CMK (cell line): ENCODE data around the gene SCARF2.
"Not testable (repeated sequence)": the region's sequence is repeated elsewhere in the genome, so short reads cannot be mapped to it uniquely, and the experiment has no call there.

ENCODE experiments used
- DNase-seq: peaks from one replicate; pipeline ENCODE4 v3.0.0-alpha.2; 2010; ENCODE audit warnings: low read depth

Gene SCARF2

DNA sequence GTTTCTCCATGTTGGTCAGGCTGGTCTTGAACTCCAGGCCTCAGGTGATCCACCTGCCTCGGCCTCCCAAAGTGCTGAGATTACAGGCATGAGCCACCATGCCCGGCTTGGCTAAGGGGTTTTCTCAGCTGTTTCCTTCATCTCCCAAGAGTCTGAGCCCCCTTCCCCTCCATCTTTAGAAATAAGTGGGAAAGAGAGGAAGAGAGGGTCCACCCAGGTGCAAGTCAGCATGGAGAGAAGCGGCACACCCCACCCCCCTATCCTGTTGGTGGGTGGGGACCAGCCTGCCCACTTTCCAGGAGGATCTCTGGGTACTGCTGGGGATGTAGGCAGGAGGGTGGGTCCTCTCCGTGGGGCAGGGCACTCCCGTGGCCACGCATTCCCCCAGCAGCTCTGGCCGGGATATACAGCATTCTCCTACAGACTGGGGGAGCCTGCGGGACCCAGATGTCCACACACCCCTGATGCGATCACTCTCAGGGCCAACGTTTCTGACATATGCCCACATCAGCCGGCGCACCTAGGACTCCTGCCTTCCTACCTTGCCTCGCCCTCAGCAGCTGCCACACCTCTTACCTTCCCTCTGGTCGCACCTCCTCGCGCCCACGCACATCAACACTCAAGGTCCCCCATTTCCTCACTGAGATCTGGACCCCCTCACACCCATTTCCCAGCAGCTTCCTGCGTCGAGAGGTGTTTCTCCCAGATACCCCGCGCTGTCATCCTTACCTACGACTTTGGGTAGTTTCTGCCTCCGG is 8.9 kb downstream of the SCARF2 start:
- no peak for DNase-seq

DNA sequence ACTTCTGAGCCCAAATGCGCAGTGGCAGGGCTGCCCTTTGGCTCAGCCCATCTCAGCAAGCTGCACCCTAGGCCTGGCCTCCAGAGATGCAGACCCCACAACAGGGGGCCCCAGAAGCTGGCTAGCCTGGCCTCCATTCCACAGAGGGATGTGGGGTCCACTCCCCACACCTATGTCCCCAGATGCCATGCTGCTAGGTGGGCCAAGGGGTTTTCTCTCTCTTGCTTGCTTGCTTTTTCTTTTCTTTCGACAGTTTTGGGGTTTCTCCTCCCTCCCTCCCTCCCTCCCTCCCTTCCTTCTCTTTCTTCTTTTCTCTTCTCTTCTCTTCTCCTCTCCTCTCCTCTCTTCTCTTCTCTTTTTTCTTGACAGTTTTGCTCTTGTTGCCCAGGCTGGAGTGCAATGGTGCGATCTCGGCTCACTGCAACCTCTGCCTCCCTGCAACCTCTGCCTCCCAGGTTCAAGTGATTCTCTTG is 9.6 kb downstream of the SCARF2 start:
- DNase-seq: no peak

DNA sequence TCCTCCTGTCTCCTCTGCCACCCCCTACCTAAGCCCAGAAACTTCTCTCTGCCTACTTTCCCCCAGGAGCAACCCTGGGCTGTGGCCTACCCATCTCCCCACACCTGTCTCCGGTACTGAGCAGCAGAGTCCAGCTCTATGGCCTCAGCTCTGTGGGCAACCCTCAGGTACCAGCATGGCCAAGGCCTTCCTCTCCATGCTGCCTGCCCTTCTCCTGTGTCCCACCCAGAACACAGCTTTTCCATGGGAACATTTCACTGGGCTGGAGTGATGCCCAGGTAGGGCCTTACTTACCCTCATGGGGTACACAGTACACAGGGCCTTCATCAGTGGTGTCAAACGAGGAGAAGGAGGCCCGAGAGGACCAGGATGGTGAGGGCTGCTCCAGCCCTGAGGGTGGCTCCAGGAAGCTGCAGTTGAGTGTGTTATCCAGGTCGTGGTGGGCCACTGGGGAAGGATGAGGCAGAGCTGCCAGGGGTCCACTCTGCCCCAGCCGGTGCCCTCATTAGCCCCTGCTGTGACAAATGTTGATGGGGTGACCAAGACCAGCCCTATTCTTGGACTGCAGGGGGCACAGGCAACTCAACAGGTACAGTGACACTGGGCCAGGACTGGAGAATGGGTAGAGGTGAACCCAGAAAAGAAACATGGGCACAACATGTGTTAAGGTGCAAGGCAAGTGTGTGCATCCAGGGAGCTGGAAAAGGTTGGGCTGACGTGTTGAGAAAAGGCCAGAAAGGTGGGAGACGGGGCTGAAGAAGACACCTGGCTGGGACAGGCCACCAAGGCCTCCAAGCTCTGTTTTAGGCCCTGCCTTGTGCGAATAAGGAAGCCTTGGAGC is 10.3 kb downstream of the SCARF2 start:
- no peak for DNase-seq

DNA sequence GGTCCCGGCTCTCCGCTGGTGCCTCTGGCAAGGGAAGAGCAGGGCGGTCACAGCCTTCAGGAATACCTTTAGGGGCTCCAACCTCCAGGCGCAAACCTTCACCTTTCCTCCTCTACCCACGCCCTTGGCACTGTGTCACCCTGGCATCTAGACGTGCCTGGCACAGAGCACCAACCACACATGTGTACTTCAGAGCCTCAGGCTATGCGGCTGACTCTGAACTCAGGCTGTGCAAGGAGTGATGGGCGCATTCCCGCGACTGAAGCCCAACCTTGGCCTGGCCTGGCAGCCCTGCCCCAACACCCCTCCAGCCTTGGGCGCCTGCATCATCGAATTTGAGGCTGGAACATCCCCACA is 11.4 kb downstream of the SCARF2 start:
- DNase-seq: no peak

DNA sequence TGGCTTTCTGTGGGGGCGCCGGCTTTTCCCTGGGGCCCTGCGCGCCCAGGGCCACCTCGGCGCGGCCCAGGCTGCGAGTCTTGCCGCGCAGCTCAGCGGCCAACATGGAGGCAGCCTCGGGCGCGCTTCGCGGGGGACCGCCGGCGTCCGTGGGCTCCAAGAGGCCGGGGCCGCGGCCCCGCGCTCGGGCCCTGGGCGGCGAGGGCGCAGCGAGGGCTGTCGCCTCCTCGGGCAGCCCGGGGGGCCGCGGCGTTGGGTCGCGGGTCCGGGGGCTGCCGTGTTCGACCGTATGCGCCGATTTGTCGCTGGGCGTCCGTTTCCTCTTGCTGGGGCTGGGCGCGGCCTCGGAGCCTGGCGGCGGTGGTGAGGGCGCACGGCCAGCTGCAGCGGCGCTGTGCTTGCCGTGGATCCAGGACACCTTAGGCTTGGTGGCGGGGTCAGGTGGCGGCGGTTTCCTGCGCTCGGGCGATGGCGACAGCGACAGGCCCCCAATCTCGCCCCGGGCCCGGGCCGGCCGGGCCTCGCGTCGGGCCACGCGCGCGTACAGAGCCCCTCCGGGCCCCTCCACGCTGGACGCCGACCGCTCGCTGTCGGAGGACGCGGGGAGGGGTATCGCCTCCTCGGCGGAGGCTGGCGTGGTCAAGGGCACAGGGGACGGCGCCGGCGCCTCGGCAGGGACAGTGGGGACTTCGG is 11.9 kb downstream of the SCARF2 start:
- no peak for DNase-seq

DNA sequence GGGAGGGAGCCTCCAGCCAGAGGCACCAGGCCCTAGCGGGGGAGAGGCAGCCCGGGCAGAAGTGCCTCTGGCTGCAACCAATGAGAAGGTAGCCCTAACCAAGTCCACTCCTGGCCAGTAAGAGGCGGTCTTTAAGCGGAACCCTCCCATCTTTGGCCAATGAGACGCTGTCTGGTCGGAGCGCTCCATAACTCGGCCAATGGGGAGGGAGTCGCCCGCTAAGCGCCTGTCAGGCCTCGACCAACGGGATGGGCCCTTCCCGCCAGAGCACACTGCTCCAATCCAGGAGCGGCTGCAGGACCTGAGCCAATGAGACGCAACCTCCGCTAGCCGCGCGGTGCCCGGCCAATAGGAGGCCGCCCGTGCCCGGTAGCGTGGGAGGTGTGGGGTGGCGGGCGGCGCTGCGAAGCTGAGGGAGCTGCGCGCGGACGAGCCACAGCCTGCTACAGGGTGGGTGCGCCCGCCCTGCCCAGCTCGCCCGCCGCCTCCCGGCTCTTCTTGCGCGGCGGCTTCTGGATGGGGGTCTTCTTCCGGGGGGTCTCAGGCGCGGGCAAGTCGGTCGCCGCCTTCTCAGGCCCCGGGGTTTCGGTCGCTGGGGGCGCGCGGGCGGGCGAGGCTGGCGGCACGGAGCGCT is 12.6 kb downstream of the SCARF2 start:
- no peak for DNase-seq

DNA sequence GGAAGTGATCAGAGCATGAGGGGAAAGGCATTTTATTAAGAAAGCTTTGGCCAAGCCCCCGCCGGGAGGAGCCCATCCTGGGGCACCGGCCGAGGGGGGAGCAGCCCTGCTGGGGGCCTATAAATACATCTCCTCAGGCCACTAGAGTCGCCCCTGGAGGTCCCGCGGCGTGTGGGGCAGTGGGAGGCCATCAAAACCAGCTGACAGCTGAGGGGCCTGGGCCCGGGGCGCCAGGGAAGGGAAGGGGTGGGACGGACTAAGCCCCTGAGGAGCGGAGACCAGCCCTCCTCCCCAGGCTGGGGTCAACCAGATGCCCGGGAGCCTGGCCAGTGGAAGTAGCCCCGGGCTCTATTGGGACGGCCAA is 13.1 kb downstream of the SCARF2 start:
- DNase-seq: no peak

DNA sequence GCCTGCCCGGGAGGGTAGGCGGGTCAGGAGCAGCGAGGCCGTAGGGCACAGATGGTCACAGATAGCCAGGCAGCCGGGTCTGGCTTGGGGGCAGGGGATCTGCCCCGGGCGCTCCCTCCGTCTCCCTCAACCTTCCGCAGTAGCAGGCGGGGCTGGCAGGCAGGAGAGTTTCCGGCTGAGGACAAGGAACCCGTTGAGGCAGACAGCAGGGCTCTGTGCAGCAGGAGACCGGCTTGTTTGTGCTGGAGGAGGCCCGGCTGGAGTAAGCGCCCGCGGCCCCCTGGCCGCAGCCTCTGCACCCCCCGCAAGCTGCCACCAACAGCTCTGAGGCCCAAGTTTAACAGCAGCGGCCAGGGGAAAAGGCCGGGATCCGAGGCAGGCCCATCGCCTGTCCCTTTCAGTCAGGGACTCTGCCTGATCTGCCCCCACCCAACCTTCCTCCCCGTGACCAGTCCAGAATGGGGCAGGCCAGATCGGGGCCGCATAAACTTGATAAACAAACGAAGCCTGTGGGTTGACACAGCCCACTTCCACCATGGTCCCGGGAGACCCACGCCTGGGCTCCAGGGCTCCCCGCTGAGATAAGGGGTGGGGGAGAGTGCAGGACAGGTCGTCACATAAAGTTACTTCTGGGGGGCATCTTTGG is 13.6 kb downstream of the SCARF2 start:
- DNase-seq: peak; percentile 17

DNA sequence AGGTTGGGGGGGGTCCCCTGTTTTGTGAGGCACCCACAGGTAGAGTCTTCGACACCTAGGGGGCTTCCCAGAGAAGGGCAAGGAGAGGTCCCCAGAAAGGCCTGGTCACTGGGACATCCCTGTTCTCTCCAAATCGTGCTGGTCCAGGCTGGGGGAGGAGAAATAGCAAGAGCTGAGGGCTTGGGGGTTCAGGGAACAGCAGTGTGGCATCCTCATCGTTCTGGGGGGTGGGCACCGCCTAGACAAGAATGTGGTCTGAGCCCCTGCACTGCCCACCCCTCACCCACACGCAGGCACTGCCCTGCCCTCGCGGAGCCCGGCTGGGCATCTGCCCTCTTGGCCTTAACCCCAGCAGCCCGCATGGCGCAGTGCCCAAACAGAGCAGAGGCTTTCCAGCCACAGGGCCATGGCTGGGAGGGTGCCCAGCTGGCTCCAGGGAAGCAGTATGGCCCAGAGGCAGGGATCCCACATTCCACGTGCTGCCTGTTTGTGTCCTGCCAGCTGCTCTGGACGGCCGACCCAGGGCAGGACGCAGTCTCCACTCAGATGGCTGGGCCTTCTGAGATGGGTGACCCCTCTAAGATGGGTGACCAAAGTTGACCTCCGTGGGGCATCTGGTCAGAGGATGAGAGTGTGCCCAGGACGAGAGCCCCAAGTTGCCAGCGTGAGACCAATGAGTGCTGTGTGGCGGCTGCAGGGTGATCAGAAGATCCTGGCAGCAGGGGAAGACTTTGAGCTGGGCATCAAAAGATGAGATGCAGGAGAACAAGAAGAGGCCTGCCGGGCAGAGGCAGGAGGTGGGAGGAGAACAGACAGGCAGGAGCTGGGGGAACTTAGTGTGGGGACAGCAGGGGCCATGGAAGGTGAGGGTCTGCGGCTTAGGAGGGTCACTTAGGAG is 14.4 kb downstream of the SCARF2 start:
- peak; percentile 44 for DNase-seq

DNA sequence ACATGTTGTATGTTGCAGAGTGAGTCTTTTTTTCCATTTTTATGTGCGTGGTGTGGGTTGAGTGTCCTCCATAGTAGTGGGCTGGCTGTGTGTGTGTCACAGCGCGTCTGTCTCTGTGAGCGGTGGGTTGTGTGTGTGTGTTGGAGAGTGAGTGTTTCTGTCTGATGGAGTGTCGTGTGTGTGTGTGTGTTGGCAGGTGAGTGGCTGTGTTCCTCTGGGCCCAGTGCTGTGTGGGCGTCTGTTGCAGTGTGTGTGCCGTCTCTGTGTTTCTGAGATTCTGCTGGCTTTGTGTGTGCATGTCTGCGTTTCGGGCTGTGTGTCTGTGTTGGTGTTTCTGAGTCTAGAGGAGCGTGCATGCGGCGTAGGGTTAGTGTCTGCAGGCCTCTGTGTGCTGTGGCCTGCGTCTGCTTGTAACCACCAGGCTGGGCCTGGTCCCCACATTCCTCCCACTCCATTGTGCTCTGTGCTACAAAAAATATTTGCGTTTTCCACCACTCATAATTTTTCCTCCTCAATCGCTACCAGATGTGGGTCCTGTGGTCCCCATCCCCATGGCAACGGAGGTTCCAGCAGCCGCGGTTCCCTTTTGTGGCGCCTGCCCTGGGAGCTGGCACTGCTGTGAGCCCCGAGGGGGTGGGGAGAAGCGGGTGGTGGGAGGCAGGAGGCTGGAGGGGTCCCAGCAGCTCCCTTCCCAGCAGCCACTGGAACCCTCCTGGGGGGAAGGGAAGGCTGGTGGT is 15.2 kb downstream of the SCARF2 start:
- DNase-seq: peak; percentile 44

DNA sequence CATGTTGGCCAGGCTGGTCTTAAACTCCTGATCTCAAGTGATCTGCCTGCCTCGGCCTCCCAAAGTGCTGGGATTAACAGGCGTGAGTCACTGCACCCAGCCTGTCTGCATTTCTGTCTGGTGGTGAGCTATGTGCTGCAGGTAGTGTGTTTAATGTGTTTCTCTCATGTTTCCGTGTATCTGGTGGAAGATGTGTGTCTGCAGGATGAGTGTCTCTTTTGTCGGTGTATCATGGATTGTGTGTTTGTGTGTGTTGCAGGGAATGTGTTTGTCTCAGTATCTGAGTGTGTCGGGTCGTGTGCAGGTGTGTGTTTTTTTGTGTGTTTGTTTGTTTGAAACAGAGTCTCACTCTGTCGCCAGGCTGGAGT is 16.1 kb downstream of the SCARF2 start:
- no peak for DNase-seq

DNA sequence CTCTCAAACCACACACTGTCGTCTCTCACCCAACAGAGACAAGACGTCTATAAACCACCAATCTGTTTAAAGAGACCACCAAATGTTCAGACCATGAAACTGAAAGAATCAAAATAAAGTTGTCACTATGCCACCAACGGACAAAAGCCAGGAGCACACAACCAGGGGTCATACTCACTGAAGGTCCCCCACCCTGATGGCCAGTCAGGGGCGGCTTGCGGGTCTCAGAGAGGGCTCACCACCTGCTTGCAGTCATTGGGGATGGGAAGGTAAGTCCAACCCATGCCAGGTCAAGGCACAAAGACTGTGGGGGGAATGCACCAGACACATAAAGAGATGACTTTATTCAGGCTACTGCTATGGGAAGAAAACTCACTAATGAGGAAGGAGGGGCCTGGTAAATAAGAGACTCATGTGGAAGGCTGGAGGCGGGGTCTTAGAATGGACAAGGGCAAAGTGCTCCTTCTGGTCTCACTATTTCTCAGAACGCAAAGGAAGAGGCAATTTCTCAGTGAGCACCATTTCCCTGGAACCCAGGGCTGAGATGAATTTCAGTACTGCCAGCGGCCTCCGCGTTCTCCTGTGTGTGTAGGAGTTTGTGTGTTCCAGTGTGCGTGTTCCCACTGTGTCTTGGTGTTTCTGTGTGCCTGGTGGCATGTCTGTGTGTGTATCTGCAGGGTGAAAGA is 17.3 kb downstream of the SCARF2 start:
- no peak for DNase-seq

DNA sequence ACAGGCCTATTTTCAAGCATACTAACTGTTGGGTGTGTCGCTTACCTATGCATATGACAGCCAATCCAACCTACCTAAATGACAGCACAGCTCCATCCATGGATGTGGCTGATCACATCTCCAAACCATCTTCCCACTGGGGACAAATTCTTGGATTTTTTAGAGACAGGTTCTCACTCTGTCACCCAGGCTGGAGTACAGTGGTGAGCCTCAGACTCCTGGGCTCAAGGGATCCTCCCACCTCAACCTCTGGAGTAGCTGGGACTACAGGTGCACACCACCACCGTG is 18.0 kb downstream of the SCARF2 start:
- DNase-seq: no peak

DNA sequence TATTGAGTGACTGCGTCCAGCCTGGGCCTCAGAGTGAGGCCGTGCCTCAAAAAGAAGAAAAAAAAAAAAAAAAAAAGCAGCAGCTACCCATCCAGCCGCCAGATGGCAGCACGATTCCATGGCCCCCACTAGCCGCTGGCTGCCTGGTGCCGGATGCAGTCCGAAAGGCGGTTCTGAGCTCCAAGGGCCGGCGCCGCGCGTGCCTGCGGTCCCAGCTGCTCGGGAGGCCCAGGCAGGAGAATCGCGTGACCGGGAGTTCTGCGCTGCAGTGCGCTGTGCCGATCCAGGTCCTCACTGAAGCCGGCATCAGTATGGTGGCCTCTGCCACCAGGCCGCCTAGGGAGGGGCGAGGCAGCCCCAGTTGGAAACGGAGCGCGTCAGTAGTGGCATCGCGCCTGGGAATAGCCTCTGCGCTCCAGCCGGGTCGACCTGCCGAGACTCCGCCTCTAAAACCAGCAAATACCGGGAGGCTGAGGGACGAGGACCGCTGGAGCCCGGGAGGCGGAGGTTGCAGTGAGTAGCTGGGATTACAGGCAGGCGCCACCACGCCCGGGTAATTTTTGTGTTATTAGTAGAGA is 19.3 kb downstream of the SCARF2 start:
- DNase-seq: no peak

DNA sequence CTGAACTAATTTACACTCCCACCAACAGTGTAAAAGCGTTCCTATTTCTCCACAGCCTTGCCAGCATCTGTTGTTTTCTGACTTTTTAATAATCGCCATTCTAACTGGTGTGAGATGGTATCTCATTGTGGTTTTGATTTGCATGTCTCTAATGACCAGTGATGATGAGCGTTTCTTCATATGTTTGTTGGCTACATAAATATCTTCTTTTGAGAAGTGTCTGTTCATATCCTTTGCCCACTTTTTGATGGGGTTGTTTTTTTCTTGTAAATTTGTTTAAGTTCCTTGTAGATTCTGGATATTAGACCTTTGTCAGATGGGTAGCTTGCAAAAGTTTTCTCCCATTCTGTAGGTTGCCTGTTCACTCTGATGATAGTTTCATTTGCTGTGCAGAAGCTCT is 21.9 kb downstream of the SCARF2 start:
- DNase-seq: not testable (repeated sequence)

DNA sequence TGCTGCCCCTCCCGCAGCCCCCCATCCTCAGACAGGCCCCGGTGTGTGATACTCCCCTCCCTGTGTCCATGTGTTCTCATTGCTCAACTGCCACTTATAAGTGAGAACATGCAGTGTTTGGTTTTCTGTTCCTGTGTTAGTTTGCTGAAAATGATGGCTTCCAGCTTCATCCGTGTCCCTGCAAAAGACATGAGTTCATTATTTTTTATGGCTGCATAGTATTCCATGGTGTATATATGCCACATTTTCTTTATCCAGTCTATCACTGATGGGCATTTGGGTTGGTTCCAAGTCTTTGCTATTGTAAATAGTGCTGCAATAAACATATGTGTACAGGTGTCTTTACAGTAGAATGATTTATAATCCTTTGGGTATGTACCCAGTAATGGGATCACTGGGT is 22.4 kb downstream of the SCARF2 start:
- not testable (repeated sequence) for DNase-seq

DNA sequence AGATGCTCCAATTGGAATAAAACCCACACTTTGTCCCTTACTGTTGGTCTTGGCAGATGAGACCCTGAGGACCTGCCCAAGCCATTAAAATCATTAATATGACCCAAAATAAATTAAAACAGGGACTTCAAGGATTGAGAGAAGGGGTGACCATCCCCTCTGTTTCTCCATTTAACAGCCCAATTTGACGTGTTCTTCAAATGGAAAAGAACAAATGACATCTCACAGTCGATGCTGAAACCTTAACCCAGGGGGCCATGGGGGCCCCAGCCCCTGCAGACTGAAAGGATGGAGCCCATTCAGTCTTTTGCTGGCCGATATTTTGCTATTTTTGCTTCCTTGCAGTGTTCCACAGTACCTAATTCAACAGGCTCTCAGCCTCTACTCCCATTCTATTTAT is 23.2 kb downstream of the SCARF2 start:
- DNase-seq: no peak

DNA sequence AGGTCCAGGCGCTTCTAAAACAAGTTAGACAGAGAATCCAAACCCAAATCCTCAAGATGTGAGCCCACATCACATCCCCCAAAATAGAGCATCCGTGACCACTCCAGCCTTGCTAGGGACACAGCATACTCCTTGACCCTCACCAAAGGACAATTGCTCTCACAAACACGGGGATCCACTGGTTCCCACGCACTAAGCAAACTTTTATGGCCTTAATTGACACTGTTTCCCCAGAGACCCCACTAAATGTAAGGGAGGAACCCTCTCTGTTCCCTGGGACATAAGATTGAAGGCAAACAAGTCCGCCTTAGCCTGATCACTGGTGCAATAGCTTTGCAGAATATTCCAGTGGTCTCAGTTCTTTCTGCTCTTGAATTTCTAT is 23.6 kb downstream of the SCARF2 start:
- DNase-seq: no peak

DNA sequence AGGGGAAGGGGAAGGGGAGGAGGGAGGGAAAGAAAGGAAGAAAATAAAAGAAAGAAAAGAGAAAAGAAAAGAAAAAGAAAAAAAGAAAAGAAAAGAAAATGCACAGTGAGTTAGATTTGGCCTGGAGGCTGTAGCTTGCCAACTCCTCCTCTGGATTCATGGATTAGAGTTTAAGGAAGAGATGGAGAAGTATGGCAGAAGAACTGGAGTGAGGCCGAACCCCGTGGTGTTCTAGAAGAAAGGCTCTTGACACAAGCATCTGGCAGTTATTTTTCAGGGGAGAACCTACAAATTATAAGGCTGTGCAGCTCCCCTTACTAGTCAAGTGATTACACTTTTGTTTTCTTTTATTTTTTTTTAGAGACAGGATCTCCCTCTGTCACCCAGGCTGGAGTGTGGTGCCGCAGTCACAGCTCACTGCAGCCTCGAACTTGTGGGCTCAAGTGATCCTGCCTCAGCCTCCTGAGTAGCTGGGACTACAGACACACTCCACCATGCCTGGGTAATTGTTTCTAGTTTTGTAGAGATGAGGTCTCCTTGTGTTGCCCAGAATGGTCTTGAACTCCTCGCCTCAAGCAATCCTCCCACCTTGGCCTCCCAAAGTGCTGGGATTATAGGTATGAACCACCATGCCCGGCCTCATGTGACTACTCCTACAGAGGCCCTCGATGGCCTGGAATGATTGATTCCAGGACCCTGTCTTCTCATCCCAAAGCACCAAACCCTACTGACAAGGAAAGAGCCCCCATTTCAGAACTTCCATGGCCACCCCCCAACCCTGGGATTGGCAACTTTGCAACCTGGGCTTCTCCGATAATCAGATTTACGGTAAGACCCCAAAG is 24.2 kb downstream of the SCARF2 start:
- no peak for DNase-seq
